H1 (cell line): ENCODE measurements around the gene WDR64. TPM values are rescaled to one million over a fixed set of nuclear protein-coding genes. Genes with fewer than 3 reads are reported as not detected.

Source experiments
- CTCF ChIA-PET: fragments of 300-600 bp; sonication (Branson Sonifier 250); formaldehyde crosslinking; loops from one replicate; lab custom pipeline; 2021; ENCODE audit not compliant: partially characterized antibody; lab: Charles Lee
- POLR2A ChIA-PET: fragments of 300-600 bp; sonication (Branson Sonifier 250); formaldehyde crosslinking; loops from one replicate; lab custom pipeline; 2021; ENCODE audit warnings: inconsistent platforms; ENCODE audit not compliant: partially characterized antibody; lab: Charles Lee
- DNase-seq, 2 experiments: peaks; one replicate each; pipeline versions ENCODE4 v3.0.0 to v3.0.0-alpha.2; 2010 to 2022; ENCODE audit warnings: low spot score in 2 of 2, low read depth in 1 of 2, mixed read lengths in 1 of 2
- FAIRE-seq: peaks from 2 replicates; lab custom pipeline; 2011; peaks lifted over from hg19 to GRCh38; lab: Jason Lieb, UNC
- H2AFZ ChIP-seq: 2 replicates; pipeline ENCODE4 v1.8.1; 2012; ENCODE audit warnings: low read length, inconsistent platforms
- H2AK5ac ChIP-seq: 2 replicates; pipeline ENCODE4 v1.6.1; 2013; ENCODE audit warnings: low read depth, low read length
- H2BK120ac ChIP-seq: replicated peaks from 2 replicates; pipeline ENCODE3; 2013; ENCODE audit warnings: low read depth, low read length, inconsistent platforms
- H2BK12ac ChIP-seq: 2 replicates; pipeline ENCODE4 v1.6.1; 2013; ENCODE audit warnings: low read depth, low read length
- H2BK15ac ChIP-seq: 2 replicates; pipeline ENCODE4 v1.6.1; 2013; ENCODE audit warnings: low read length
- H2BK20ac ChIP-seq: 2 replicates; pipeline ENCODE4 v1.6.1; 2013; ENCODE audit warnings: low read length
- H2BK5ac ChIP-seq: 2 replicates; pipeline ENCODE4 v1.6.1; 2013; ENCODE audit warnings: low read depth, low read length
- H3K14ac ChIP-seq: 2 replicates; pipeline ENCODE4 v1.6.1; 2013; ENCODE audit warnings: inconsistent platforms; ENCODE audit not compliant: insufficient read length
- H3K18ac ChIP-seq: 2 replicates; pipeline ENCODE4 v1.6.1; 2013; ENCODE audit warnings: low read length; ENCODE audit errors: extremely low read depth
- H3K23ac ChIP-seq: 2 replicates; pipeline ENCODE4 v1.6.1; 2013; ENCODE audit warnings: inconsistent platforms; ENCODE audit not compliant: insufficient read length
- H3K23me2 ChIP-seq: 2 replicates; pipeline ENCODE4 v1.6.1; 2013; ENCODE audit warnings: low read depth, low read length
- H3K27ac ChIP-seq: 2 replicates; pipeline ENCODE4 v1.6.1; 2011; ENCODE audit warnings: low read depth, low read length, inconsistent platforms
- H3K27me3 ChIP-seq, 4 experiments: replicated peaks in 1 of 4; 1 replicate in 1 of 4; 2 replicates in 3 of 4; pipeline versions ENCODE4 v1.6.1 to v1.8.1; 2011 to 2013; ENCODE audit warnings: low read length in 3 of 4, mild to moderate bottlenecking in 3 of 4, inconsistent platforms in 2 of 4, mixed read lengths in 2 of 4, moderate library complexity in 1 of 4; ENCODE audit not compliant: control insufficient read depth in 3 of 4, insufficient read depth in 3 of 4; ENCODE audit errors: extremely low read depth in 1 of 4
- H3K36me3 ChIP-seq, 4 experiments: 2 replicates each; pipeline versions ENCODE4 v1.6.1 to v1.8.1; 2011 to 2013; ENCODE audit warnings: mild to moderate bottlenecking in 4 of 4, low read length in 3 of 4, moderate library complexity in 2 of 4, control low read depth in 1 of 4, inconsistent platforms in 1 of 4; ENCODE audit not compliant: insufficient read depth in 4 of 4, control insufficient read depth in 2 of 4
- H3K4ac ChIP-seq: replicated peaks from 2 replicates; pipeline ENCODE3; 2013; ENCODE audit warnings: low read length, low read depth, mixed read lengths, inconsistent platforms; ENCODE audit not compliant: insufficient read length
- H3K4me1 ChIP-seq, 4 experiments: replicated peaks in 1 of 4; 1 replicate in 1 of 4; 2 replicates in 3 of 4; pipeline versions ENCODE4 v1.6.1 to v1.8.1; 2011 to 2013; ENCODE audit warnings: low read length in 3 of 4, inconsistent platforms in 2 of 4, mixed read lengths in 1 of 4; ENCODE audit not compliant: insufficient read depth in 4 of 4, control insufficient read depth in 3 of 4
- H3K4me2 ChIP-seq, 2 experiments: 2 replicates each; pipeline versions ENCODE4 v1.6.1 to v1.8.1; 2011 to 2013; ENCODE audit warnings: low read depth in 2 of 2, low read length in 2 of 2, control low read depth in 1 of 2, inconsistent platforms in 1 of 2, mild to moderate bottlenecking in 1 of 2; ENCODE audit not compliant: insufficient read depth in 1 of 2
- H3K4me3 ChIP-seq, 4 experiments: fragments of 200-600, 300-600 bp in 1 of 4; sonication (generic), shearing (Covaris generic), sonication (Bioruptor Twin) in 1 of 4; 2 replicates each; pipeline versions ENCODE4 v1.5.1 to v1.8.1; 2011 to 2016; ENCODE audit warnings: low read length in 4 of 4, low read depth in 3 of 4, control low read depth in 2 of 4, inconsistent platforms in 2 of 4, mild to moderate bottlenecking in 2 of 4, mixed read lengths in 1 of 4, moderate library complexity in 1 of 4; ENCODE audit not compliant: insufficient read depth in 2 of 4; ENCODE audit errors: extremely low read depth in 1 of 4
- H3K56ac ChIP-seq: replicated peaks from 2 replicates; pipeline ENCODE3; 2013; ENCODE audit warnings: low read depth, mild to moderate bottlenecking, mixed read lengths, low read length, inconsistent platforms; ENCODE audit not compliant: insufficient read length
- H3K79me1 ChIP-seq: 2 replicates; pipeline ENCODE4 v1.6.1; 2013; ENCODE audit warnings: low read depth, low read length, control low read depth
- H3K79me2 ChIP-seq, 2 experiments: 2 replicates each; pipeline versions ENCODE4 v1.6.1 to v1.8.1; 2012 to 2013; ENCODE audit warnings: low read length in 2 of 2, mild to moderate bottlenecking in 2 of 2, inconsistent platforms in 1 of 2; ENCODE audit not compliant: insufficient read depth in 2 of 2, control insufficient read depth in 1 of 2
- H3K9ac ChIP-seq, 4 experiments: replicated peaks in 1 of 4; 1 replicate in 1 of 4; 2 replicates in 3 of 4; pipeline versions ENCODE4 v1.6.1 to v1.8.1; 2011 to 2013; ENCODE audit warnings: low read depth in 3 of 4, low read length in 3 of 4, control low read depth in 2 of 4, mild to moderate bottlenecking in 2 of 4, moderate library complexity in 2 of 4, inconsistent platforms in 1 of 4; ENCODE audit errors: extremely low read depth in 1 of 4
- H3K9me3 ChIP-seq, 2 experiments: 2 replicates each; pipeline versions ENCODE4 v1.6.1 to v1.8.1; 2012 to 2013; ENCODE audit warnings: mild to moderate bottlenecking in 2 of 2, moderate library complexity in 2 of 2, control low read depth in 1 of 2, inconsistent platforms in 1 of 2, low read depth in 1 of 2, low read length in 1 of 2, mixed read lengths in 1 of 2; ENCODE audit not compliant: insufficient read depth in 2 of 2
- H4K20me1 ChIP-seq, 2 experiments: replicated peaks in 1 of 2; 2 replicates each; pipeline versions ENCODE3 to v1.8.1; 2011 to 2013; ENCODE audit warnings: inconsistent platforms in 2 of 2, low read length in 2 of 2, mild to moderate bottlenecking in 1 of 2; ENCODE audit not compliant: insufficient read depth in 2 of 2, control insufficient read depth in 1 of 2
- H4K5ac ChIP-seq: 2 replicates; pipeline ENCODE4 v1.6.1; 2013; ENCODE audit warnings: low read length, low read depth, mixed read lengths, inconsistent platforms; ENCODE audit not compliant: insufficient read length
- H4K8ac ChIP-seq: 2 replicates; pipeline ENCODE4 v1.8.0; 2013; ENCODE audit warnings: mild to moderate bottlenecking, moderate library complexity, low read length, inconsistent platforms; ENCODE audit not compliant: insufficient read depth; ENCODE audit errors: extremely low read depth
- H4K91ac ChIP-seq: replicated peaks from 2 replicates; pipeline ENCODE3; 2013; ENCODE audit warnings: low read length, mixed read lengths, inconsistent platforms; ENCODE audit not compliant: insufficient read length
- ASH2L ChIP-seq: fragments of 200-600, 300-600 bp; sonication (generic); IDR thresholded peaks from one replicate; pipeline ENCODE4 v1.7.1; 2017; ENCODE audit warnings: low read length
- CBX5 ChIP-seq: fragments of 300-800, 300-1000 bp; sonication (generic); IDR thresholded peaks from 2 replicates; pipeline ENCODE4 v1.7.1; 2016; ENCODE audit warnings: antibody characterized with exemption, low read length, low read depth
- EP300 ChIP-seq, 2 experiments: IDR thresholded peaks; 1 replicate in 1 of 2; 2 replicates in 1 of 2; pipeline ENCODE4 v1.6.1; 2011 to 2012; ENCODE audit warnings: low read depth in 2 of 2, low read length in 2 of 2, mild to moderate bottlenecking in 2 of 2, borderline replicate concordance in 1 of 2, inconsistent platforms in 1 of 2, moderate library complexity in 1 of 2
- EZH2 ChIP-seq: fragments of 200-600 bp; sonication (generic); IDR thresholded peaks from 2 replicates; pipeline ENCODE4 v1.7.1; 2012; ENCODE audit warnings: low read depth, mild to moderate bottlenecking, moderate library complexity, low read length, inconsistent platforms; ENCODE audit not compliant: severe bottlenecking
- GABPA ChIP-seq: IDR thresholded peaks from 2 replicates; pipeline ENCODE4 v1.6.1; 2011; ENCODE audit warnings: mild to moderate bottlenecking, low read length, moderate library complexity, borderline replicate concordance; ENCODE audit not compliant: insufficient read depth
- KDM4A ChIP-seq: IDR thresholded peaks from one replicate; pipeline ENCODE4 v1.7.1; 2012; ENCODE audit warnings: low read depth, mild to moderate bottlenecking, moderate library complexity, low read length, inconsistent platforms; ENCODE audit not compliant: severe bottlenecking
- PHF8 ChIP-seq: fragments of 200-600 bp; sonication (generic); conservative IDR thresholded peaks from 2 replicates; pipeline ENCODE4 v1.7.1; 2012; ENCODE audit warnings: low read depth, mild to moderate bottlenecking, inconsistent platforms, low read length, moderate library complexity
- POU5F1 ChIP-seq: IDR thresholded peaks from 2 replicates; pipeline ENCODE4 v1.6.1; 2011; ENCODE audit warnings: low read depth, mild to moderate bottlenecking, low read length, moderate library complexity
- RXRA ChIP-seq: IDR thresholded peaks from 2 replicates; pipeline ENCODE4 v1.6.1; 2011; ENCODE audit warnings: low read depth, mild to moderate bottlenecking, low read length, moderate library complexity; ENCODE audit not compliant: insufficient read depth
- SIN3A ChIP-seq, 2 experiments: IDR thresholded peaks in 1 of 2; conservative IDR thresholded peaks in 1 of 2; 2 replicates each; pipeline ENCODE4 v1.6.1; 2011 to 2012; ENCODE audit warnings: low read length in 2 of 2, improper control_type of control experiment in 1 of 2, low read depth in 1 of 2, mild to moderate bottlenecking in 1 of 2
- SIX5 ChIP-seq: IDR thresholded peaks from 2 replicates; pipeline ENCODE4 v1.6.1; 2011; ENCODE audit warnings: mild to moderate bottlenecking, low read depth, low read length
- SP2 ChIP-seq: IDR thresholded peaks from 2 replicates; pipeline ENCODE4 v1.6.1; 2012; ENCODE audit warnings: mild to moderate bottlenecking, low read length, inconsistent platforms
- YY1 ChIP-seq: IDR thresholded peaks from 2 replicates; pipeline ENCODE4 v1.6.1; 2011; ENCODE audit warnings: low read depth, mild to moderate bottlenecking, low read length
- polyA plus RNA-seq, 7 experiments: library from polyadenylated mRNA; depleted of rRNA in 3 of 7; stranded (reverse) in 5 of 7; unstranded in 2 of 7; fragments of >200 nt in 5 of 7; fragments of 200-250 nt in 2 of 7; gene quantifications; 1 replicate in 5 of 7; 2 replicates in 1 of 7; 4 replicates in 1 of 7; pipeline versions ENCODE4 v1.2.1 to v1.2.3, GENCODE V29; 2011 to 2013; ENCODE audit warnings: missing spikeins in 2 of 7, mixed read lengths in 2 of 7
- total RNA-seq: library from RNA; stranded (reverse); fragmentation: NEBNext Ultra II Directional; extraction: Animal tissue kit (Norgen Biotek cat#: 25700); gene quantifications from 2 replicates; pipeline ENCODE4 v1.2.1, GENCODE V29; 2021
- TF ChIP-seq, protein P1 (sequence below): IDR thresholded peaks from 2 replicates; pipeline ENCODE4 v1.6.1; 2012; ENCODE audit warnings: inconsistent platforms
- TF ChIP-seq, protein P2 (sequence below): IDR thresholded peaks from 2 replicates; pipeline ENCODE4 v1.6.1; 2012; ENCODE audit warnings: inconsistent platforms

The WDR64 gene
- total and polyA plus RNA-seq, 2 of the 8 experiments (the other 6 are each of a cell fraction or from before 2014, with no cell fraction given), result 0.02 TPM; not detected in 1

DNA sequence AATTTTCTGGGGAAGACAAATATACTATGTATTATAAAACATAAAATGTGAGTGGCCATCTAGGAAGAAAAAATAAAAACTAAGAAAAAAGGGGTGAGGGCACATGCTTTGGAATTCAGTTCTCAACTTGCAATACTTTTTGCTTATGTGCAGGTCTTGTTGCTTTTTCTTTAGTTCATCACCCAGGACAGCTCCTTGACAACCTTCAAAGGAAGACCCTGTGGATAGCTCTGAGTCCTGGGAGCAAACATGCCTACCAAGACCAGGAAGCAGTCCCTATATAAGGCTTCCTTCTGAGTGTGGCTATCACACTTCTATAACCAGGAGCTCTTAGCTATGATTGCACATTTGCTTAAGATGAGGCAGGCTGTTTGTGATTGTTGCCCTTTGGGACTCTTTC lies 78.0 kb downstream of the WDR64 start:
- Histone ChIP-seq H3K23ac (no peak overlapping the region), H2BK12ac (no peak overlapping the region), H2AK5ac (no peak overlapping the region), H2AFZ (no peak overlapping the region), H3K79me1 (no peaks in the 10 kb centered on the region), H4K91ac (no peak overlapping the region), H4K5ac (no peak overlapping the region), H3K4me1 (no peaks in the 10 kb centered on the region), H4K8ac (no peak overlapping the region), H3K27ac (no peak overlapping the region), H3K18ac (no peak overlapping the region), H3K4me2 (no peak overlapping the region), H2BK120ac (no peak overlapping the region), H2BK15ac (no peak overlapping the region), H2BK20ac (no peak overlapping the region), H3K79me2 (no peaks in the 10 kb centered on the region), H3K9me3 (no peaks in the 10 kb centered on the region), H3K9ac (no peak overlapping the region), H3K27me3 (no peaks in the 10 kb centered on the region), H3K23me2 (no peaks in the 10 kb centered on the region), H4K20me1 (no peaks in the 10 kb centered on the region), H3K14ac (no peak overlapping the region), H3K56ac (no peak overlapping the region), H3K4ac (no peak overlapping the region), H3K36me3 (no peaks in the 10 kb centered on the region), H2BK5ac (no peak overlapping the region), H3K4me3 (no peak overlapping the region)
- FAIRE-seq (no peak), DNase-seq (no peak)
- ChIA-PET CTCF (no interaction called here), POLR2A (no interaction called here)
- TF ChIP-seq SIX5 (no peak), EP300 (IDR thresholded peaks at IDR 0.05; ENCODE audit: borderline replicate concordance in 1 of 2, low read depth in 2 of 2, low read length in 2 of 2) (no peak), SP2 (no peak), RXRA (no peak), CBX5 (no peak), POU5F1 (no peak), KDM4A (no peak), ASH2L (no peak), PHF8 (no peak), YY1 (no peak), EZH2 (no peak), SIN3A (conservative IDR thresholded peaks at IDR 0.05 in 1 of 2, IDR thresholded peaks at IDR 0.05 in 1 of 2; ENCODE audit: low read depth in 1 of 2, low read length in 2 of 2) (no peak), GABPA (no peak)
- TF ChIP-seq, protein P1, sequence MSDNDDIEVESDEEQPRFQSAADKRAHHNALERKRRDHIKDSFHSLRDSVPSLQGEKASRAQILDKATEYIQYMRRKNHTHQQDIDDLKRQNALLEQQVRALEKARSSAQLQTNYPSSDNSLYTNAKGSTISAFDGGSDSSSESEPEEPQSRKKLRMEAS, result no peak
- TF ChIP-seq, protein P2, sequence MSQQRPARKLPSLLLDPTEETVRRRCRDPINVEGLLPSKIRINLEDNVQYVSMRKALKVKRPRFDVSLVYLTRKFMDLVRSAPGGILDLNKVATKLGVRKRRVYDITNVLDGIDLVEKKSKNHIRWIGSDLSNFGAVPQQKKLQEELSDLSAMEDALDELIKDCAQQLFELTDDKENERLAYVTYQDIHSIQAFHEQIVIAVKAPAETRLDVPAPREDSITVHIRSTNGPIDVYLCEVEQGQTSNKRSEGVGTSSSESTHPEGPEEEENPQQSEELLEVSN, result no peak
